Stimulated activated CD4-positive, alpha-beta T cell treated with anti-CD3 and anti-CD28 coated beads, Interleukin-2, amount 100 ng/mL, for 4 hours (primary cell): ENCODE data around the gene ADAMTS3.
"Not testable (repeated sequence)": the region's sequence is repeated elsewhere in the genome, so short reads cannot be mapped to it uniquely, and the experiment has no call there.

Source experiments
- DNase-seq: peaks from one replicate; pipeline ENCODE4 v3.0.0-alpha.2; 2020; ENCODE audit warnings: low read depth

ADAMTS3 gene

DNA sequence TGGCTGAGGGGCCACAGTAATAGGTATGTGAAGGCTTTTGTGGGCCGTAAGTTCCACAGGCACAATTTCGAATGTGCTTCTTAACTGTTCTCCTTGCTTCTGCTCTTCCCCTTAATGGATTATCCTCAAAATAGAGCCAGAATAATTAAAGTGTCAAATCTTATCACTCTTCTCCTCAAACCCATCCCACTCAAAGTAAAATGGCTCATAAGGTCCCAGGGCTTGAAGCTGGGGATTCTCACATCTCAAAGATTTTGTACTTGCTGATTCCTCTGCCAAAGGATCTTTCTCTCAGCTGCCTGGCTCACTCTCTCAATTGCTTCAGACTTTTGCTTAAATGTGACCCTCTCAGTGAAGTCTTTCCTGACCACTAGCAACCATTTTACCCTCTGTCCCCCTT, 16.6 kb downstream of the ADAMTS3 start:
- no peak for DNase-seq

DNA sequence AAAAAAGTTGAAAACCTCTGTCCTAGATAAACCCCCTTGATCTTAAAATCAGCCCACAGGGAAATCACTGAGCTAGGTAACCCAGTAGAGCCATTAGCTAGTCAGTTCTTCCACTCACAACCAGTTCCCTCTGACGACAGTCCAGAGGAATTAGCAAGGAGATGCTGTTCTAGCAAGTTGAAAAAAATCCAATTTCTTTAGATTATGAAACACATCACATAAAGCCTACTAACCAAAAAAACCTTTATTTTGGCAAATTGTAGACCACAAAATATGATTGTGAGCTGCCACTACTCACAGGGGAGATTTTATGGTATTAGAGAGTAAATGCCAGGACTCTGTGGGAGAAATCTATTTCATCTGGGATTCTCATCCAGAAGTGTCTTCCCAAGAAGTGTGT, 22.6 kb downstream of the ADAMTS3 start:
- no peak for DNase-seq

DNA sequence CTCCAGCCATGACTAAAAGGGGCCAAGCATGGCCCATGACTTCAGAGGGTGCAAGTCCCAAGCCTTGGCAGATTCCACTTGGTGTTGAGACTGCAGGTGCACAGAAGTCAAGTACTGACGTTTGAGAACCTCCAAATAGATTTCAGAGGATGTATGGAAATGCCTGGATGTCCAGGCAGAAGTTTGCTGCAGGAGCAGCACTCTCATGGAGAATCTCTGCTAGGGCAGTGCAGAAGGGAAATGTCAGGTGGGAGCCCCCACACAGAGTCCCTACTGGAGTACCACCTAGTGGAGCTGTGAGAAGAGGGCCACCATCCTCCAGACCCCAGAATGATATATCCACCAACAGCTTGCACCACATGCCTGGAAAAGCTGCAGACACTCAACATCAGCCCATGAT, 28.3 kb downstream of the ADAMTS3 start:
- DNase-seq: not testable (repeated sequence)

DNA sequence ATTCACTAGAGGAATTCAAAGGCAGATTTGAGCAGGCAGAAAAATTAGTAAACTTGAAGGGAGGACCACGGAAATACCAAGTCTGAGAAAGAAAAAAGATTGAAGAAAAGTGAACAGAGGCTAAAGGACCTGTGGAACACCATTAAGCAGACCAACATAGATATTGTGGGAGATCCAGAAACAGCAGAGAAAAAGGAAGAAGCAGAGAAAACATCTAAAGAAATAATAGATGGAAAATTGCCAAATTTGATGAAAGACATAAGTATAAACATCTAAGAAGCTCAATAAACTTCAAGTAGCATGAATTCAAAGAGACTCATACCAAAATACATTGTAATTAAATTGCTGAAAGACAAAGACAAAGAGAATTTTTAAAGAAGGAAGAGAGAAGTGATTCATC, 31.0 kb downstream of the ADAMTS3 start:
- DNase-seq: no peak

DNA sequence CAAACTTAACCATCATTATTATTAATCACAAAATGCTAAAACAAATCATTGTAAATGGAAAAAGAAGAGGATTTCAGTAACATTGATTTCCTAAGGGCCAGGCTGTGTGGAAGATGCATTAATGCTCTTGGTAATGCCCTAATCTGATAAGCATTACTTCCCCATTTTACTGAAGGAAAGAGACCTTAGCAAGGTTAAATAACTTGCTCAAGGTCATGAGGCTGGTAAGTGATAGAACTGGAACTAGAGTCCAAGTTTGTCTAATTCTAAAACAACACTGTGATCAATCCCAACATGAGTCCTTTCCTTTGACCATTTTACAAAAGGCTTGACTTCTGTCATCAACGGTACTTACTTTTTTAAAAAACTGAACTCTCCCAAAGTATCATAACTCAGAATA, 32.6 kb downstream of the ADAMTS3 start:
- no peak for DNase-seq

DNA sequence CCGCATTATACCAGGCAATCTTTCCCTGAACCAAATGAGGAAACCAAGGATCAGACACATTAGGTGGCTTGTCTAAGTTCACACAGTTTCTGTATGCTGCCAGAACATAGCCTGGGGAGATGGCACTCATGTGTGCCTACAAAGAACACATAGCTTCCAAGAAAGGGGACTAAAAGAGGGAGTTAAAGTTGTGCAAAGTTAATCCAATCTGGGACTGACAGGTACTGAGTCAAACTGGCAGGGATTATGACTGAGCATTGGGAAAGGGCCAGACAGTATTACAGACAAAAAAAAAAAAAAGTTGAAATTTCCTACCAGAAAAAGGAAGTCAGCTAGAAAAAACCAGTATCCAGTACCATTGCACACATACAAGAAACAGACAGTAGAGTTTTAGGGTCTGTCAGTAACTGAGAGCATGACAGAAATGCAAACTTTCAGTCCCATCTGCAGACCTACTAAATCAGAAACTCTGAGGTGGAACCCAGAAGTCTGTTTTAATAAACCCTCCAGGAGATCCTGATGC, 37.2 kb downstream of the ADAMTS3 start:
- no peak for DNase-seq

DNA sequence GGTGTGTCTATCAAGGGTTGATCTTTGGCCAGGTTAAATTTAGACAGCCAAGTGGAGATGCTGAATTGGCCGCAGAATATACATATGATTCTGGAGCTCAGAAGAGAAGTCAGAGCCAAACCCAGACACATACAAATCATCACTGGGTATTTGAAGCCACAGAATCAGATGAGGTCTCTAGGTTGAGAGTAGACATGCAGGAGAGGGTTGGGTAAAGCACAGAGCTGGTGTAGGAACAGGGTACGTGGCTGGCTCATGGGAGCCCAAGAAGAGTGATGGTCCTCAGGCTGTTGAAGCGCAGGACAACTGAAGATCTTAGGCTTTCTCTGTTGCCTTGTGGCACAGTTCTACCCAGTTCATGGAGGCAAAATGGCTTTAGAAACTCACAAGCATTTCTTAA, 37.7 kb downstream of the ADAMTS3 start:
- DNase-seq: no peak

DNA sequence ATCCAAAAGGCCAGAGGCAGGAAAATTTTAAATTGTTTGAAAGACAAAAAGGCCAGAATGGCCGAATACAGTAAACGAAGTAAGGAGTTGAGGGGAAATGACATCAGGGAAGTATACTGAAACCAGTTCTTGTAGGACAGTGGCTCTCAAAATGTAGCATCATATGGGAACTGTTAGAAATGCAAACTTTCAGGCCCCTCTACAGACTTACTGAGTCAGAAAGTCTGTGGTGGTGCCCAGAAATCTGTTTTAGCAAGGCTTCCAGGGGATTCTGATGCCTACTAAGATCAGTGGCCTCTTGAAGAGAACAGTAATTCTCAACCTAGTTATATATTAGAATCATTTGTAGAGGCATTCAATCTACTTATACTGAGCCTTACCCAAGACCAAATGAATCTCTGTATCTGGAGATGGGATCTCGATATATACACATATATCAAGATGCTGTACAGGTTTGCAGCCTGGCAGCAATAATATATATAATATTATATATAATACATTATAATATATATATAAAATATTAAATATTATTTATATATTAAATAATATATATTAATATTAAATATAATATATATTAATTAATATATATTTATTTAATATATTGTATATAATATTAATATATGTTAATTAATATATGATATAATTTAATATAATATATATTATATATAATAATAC, 39.7 kb downstream of the ADAMTS3 start:
- no peak for DNase-seq

DNA sequence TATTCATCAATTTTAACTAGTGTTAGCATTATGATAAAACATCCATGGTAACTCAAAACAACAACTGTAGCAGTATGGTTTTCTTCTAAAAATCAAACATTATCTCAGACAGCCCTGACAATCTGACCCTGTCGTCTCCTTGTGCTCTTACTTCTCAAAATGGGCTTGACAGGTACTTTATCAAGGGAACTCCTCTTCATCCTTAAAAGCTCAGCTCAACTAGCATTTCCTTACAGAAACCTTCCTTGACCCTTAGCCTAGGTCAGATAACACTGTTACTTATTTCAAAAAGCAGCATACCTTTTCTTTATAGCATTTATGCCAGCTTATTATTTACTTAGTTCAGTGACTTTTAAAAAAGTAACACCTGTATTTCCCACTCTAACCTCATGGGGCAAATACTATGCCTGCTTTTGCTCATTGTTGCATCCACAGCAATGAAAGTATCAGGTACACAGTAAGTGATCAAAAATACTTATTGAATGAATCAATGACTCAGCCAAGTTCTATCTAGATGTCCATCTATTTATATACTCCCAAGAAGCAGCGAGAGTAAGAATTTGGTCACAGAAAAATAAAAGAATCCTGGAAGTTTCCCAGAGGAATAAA, 41.9 kb downstream of the ADAMTS3 start:
- DNase-seq: no peak

DNA sequence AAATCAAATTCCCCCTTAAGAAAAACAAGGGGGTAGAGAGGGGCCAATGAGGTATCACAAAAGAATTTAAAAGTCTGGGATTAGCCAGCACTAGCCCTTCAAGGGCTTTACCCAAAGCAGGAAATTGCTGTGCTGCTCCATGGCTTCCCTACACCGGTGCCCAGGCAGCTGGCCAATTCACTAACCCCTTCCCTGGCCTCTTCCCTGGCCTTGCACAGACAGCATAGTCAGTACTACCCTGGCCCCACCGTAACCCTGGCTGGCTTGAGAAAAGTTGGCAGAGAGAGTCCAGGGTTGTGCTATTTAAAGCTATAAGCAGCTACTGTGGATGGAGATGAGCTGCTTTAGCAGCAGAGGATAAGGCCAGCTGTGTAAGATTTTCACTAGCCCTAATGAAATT, 43.1 kb downstream of the ADAMTS3 start:
- DNase-seq: no peak

DNA sequence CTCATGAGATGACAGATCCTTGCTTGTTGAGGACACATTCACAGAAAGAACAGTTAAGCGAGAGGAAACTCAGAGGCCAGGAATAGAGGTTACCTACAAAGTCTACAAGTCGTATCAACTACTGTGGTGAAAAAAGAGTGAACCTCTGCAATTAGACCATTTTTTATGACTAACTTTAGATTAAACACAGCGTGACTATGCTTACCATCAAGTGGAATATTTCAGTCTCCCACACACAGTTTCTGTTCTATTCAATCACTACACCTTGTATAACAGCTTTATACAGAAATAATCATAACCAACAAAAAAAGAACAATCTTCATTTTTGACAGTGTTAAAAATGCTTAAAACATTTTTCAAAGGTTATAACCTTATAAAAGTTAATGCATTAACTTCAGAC, 46.6 kb downstream of the ADAMTS3 start:
- DNase-seq: no peak

DNA sequence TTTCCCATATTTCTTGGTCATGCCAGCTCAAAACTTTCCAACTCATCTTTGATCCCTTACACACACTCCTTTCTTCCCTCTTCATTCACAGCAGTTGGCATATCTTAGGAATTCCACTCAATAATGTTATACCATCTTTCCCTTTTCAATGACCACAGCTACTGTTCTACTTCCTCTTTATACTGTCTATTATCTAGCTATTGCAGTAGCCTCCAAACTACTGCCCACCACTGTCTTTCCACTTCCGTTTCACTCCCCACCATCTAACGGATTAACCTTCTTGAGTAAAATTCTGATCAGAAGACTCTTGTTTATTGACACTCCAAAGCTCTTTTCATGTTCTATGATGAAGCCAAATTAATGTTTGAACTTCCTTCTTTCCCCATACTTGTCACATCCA, 55.8 kb downstream of the ADAMTS3 start:
- no peak for DNase-seq

DNA sequence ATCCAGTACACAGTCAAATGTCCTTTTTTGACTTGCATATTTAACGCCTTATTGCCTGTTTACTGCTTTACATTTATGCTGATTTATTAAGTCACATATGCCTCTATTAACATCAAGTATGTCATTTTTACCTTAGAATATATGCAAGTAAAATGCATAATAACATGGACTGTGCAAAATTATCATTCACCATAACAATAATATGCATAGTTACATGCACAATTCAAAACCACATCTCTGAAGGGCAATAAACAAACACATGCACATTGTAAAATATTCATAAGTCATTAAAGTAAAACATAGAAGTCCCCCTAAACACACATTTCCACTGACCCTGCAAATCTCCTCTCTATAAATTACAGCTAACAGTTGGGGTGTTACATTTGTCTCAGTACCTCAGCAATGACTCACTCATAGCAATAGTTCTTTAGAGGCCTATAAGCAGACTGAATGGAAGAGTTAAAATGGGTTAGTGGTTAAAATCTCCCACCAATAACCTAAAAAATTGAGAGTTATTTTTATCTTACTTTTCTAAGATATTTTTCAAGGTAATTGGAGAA, 61.1 kb downstream of the ADAMTS3 start:
- DNase-seq: no peak

DNA sequence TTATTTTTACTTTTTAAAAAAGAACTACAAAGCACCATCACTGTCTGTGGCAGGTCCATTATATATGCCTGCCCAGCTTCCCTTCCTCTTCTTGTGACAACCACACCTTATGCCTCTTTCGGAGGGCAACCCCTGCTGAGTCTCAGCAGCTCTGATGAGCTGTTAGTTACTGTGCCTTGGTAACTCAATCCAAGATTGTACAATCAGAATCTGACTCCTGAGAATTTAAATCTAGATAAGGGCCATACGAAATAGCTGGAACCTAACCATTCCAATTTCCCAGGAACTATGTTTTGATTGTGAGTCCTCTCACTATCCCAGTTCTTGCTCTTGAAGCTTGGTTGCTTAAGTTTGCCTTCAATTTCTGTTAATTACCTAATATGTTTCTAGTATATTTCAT, 61.9 kb downstream of the ADAMTS3 start:
- DNase-seq: no peak

DNA sequence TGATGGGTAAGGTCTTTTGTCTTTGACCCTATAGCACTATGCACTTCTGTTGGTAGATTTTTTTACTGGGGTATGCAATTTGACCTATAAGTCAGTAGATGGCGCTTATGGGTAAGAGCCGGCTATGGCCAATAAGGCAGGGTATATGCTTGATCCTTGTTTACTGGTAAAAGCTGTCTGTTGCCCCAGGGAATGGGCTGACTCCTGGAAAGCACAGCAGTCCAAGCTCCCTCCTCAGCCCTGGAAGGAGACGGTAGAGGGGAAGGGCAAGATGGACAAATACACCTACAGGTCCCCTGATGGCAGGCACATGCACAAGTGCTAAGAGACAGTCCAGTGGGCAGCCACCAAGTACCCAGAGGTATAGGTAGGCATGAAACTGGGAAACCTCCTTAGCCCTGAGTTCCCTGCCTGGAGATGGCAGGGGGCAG, 63.7 kb downstream of the ADAMTS3 start:
- DNase-seq: no peak

DNA sequence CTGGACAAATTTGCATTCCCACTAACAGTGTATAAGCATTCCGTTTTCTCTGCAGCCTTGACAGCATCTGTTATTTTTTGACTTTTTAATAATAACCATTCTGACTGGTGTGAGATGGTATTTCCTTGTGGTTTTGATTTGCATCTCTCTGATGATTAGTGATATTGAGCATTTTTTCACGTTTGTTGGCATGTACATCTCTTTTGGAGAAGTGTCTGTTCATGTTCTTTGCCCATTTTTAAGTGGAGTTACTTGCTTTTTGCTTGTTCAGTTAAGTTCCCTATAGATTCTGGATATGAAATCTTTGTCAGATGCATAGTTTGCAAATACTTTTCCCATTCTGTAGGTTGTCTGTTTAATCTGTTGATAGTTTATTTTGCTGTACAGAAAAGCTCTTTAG, 68.8 kb downstream of the ADAMTS3 start:
- DNase-seq: no peak

DNA sequence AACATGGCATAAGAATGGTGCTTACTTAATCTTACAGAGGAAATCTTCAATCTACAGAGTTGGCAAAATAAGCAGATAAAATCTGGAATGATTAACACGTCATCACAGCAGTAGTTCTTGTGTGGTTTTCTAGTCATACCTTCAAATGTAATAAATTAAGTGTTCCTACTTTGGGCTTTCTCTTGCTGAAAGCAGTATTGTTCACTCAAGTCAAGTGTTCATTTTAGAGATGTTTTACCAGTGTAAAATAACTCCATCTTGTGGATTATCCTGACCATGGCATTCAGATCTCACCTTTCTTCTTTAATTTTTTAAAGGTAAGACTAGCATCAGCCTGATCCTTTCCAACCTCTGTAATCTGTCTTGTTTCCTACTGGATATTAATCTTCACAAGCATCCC, 72.9 kb downstream of the ADAMTS3 start:
- no peak for DNase-seq

DNA sequence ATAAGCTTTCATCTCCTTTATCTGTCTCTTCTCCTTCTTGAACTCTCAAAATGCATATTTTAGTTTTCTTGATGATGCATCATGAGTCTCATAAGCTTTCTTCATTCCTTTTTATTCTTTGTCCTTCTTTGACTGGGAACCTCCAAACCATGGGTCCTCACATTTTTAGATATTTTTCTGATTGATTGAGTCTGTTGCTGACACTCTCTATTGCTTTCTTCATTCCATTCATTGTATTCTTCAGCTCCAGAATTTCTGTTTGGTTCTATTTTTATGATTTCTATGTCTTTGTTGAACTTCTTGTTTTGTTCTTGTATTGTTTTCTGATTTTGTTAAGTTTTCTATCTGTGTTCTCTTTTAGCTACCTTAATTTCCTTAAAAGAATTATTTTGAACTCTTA, 74.9 kb downstream of the ADAMTS3 start:
- no peak for DNase-seq

DNA sequence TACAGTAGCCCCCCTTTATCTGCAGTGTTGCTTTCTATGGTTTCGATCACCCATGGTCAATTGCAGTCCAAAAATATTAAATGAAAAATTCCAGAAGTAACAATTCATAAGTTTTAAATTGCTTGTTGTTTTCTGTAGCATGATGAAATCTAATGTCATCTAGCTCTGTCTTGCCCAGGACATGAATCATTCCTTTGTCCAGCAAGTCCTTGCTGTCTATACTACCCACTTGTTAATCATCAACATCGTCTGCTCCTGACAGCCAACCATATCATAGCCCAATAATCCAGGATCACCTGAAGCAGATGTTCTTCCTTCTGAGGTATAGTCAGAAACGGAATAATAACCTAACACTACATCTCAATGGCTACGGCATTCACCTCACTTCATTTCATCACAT, 79.8 kb downstream of the ADAMTS3 start:
- no peak for DNase-seq

DNA sequence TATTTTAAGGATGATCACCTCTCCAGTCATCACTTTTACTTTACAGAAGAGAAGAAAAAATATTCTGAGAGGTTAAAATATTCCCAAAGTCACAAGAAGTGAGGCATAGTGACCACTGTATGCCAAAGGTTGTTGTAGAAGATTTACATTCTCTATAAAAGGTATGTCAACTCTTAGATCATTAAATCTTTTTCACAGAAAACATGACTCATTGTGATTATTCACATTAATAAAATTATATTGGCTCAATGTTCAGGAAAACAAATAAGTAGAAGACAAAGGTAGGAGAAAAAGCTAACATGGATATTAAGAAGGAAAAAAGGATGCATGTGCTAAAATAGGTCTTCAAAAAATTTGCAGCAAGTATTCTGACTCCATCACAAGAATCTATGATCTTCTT, 82.0 kb downstream of the ADAMTS3 start:
- DNase-seq: no peak

DNA sequence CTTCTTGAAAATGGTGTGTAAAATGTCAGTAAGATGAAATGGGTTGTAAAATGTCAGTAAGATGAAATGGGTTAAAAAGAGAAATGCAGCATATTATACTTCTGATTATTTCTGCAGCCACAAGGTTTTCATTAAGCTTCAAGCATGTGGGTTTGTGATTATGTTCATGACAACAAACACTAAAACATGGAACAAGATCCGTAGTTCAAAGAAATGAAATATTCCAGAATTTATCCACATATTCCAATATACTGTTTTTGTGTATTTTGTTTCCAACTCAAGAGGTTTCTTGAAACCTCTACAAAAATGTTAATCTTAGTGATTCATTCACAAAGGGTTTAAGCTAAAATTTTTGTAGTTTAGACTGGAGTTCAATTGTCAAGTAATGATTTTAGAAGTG, 84.0 kb downstream of the ADAMTS3 start:
- no peak for DNase-seq

DNA sequence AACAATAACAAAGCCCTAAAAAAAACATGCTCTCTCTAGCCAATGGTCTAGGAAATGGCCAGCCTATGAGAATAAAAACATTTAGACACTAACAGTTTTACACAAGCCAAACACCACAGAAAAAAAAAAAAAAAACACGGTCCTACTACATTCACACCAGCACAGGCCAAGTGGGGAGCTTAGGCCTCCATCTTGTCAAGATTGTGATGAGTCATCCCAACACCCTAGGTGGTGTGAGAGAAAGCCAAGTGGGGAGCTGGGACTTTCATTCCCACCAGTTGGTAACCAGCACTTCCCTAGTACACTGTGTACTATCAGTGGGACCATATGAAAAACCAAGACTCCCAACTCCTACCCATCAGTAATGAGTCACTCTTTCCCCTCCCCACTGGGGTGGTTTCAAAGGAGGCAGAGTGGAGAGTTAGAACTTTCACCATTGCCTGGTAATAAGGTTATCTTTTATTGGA, 95.6 kb downstream of the ADAMTS3 start:
- no peak for DNase-seq

DNA sequence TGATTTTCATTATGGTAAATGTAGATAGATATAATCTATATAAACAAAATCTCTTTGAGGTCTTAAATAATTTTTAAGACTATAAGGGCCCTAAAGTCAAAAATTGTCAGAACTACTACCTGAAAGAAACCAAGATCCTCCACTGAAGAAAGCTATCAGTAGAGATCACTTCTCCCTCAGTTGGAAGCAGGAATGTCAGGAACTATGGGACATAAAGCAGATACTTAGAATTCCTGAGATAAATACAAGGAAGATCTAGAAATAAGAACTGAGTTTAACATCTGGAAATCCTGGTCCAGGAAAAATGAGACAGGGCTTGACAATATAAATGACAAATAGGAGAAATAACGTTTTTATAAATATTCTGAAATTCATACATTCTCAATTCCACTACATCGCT, 97.2 kb downstream of the ADAMTS3 start:
- no peak for DNase-seq
